Liver (tissue), 9 donors: ENCODE results near the gene GRB7. TPM values are rescaled to one million over a fixed set of nuclear protein-coding genes. Genes with fewer than 3 reads are reported as not detected.

Experiments
- DNase-seq: peaks from one replicate; pipeline ENCODE4 v3.0.0-alpha.2; 2017; ENCODE audit warnings: low spot score
- H3K27ac ChIP-seq, 2 donors: one replicate each; pipeline ENCODE4 v1.7.0; 2013; ENCODE audit warnings: inconsistent platforms in 2 of 2, low read length in 2 of 2, control low read depth in 1 of 2, low read depth in 1 of 2, mild to moderate bottlenecking in 1 of 2
- H3K27me3 ChIP-seq, 4 donors: one replicate each; pipeline versions ENCODE4 v1.6.1 to v1.7.0; 2013; ENCODE audit warnings: low read length in 3 of 4, inconsistent platforms in 1 of 4, mild to moderate bottlenecking in 1 of 4, moderate library complexity in 1 of 4; ENCODE audit not compliant: control insufficient read depth in 4 of 4, insufficient read depth in 4 of 4
- H3K36me3 ChIP-seq, 4 donors: one replicate each; pipeline versions ENCODE4 v1.6.1 to v1.7.0; 2013; ENCODE audit warnings: low read length in 3 of 4, mild to moderate bottlenecking in 3 of 4, low read depth in 1 of 4, moderate library complexity in 1 of 4; ENCODE audit not compliant: control insufficient read depth in 4 of 4, insufficient read depth in 3 of 4
- H3K4me1 ChIP-seq, 4 donors: one replicate each; pipeline versions ENCODE4 v1.6.1 to v1.7.0; 2013; ENCODE audit warnings: low read length in 3 of 4, mild to moderate bottlenecking in 3 of 4, moderate library complexity in 1 of 4; ENCODE audit not compliant: control insufficient read depth in 4 of 4, insufficient read depth in 4 of 4
- H3K4me3 ChIP-seq, 3 donors: one replicate each; pipeline versions ENCODE4 v1.6.1 to v1.7.0; 2013; ENCODE audit warnings: low read length in 3 of 3, control low read depth in 1 of 3, low read depth in 1 of 3, mild to moderate bottlenecking in 1 of 3
- H3K9ac ChIP-seq, 2 donors: one replicate each; pipeline ENCODE4 v1.7.0; 2013; ENCODE audit warnings: low read length in 2 of 2, mild to moderate bottlenecking in 2 of 2, moderate library complexity in 2 of 2, control low read depth in 1 of 2, low read depth in 1 of 2
- H3K9me3 ChIP-seq, 4 donors: one replicate each; pipeline versions ENCODE4 v1.6.1 to v1.7.0; 2013; ENCODE audit warnings: low read length in 3 of 4; ENCODE audit not compliant: control insufficient read depth in 4 of 4
- FOXA2 ChIP-seq: IDR thresholded peaks from 2 replicates; pipeline ENCODE4 v1.6.1; 2016; ENCODE audit warnings: antibody characterized with exemption
- HNF4A ChIP-seq, 2 donors: conservative IDR thresholded peaks; 2 replicates each; pipeline ENCODE4 v1.6.1; 2016; ENCODE audit warnings: antibody characterized with exemption in 2 of 2, mild to moderate bottlenecking in 2 of 2
- HNF4G ChIP-seq: IDR thresholded peaks from 2 replicates; pipeline ENCODE4 v1.6.1; 2016; ENCODE audit warnings: antibody characterized with exemption
- JUND ChIP-seq, 2 donors: IDR thresholded peaks; 2 replicates each; pipeline ENCODE4 v1.6.1; 2016; ENCODE audit warnings: antibody characterized with exemption in 2 of 2
- MAX ChIP-seq: IDR thresholded peaks from 2 replicates; pipeline ENCODE4 v1.6.1; 2016; ENCODE audit warnings: antibody characterized with exemption
- REST ChIP-seq: IDR thresholded peaks from 2 replicates; pipeline ENCODE4 v1.6.1; 2016; ENCODE audit warnings: antibody characterized with exemption, mild to moderate bottlenecking
- RXRA ChIP-seq, 2 donors: IDR thresholded peaks; 2 replicates each; pipeline ENCODE4 v1.6.1; 2017 to 2018; ENCODE audit warnings: antibody characterized with exemption in 2 of 2, mild to moderate bottlenecking in 1 of 2
- SP1 ChIP-seq: IDR thresholded peaks from 2 replicates; pipeline ENCODE4 v1.6.1; 2018; ENCODE audit warnings: antibody characterized with exemption, mild to moderate bottlenecking
- TAF1 ChIP-seq: conservative IDR thresholded peaks from 2 replicates; pipeline ENCODE4 v1.6.1; 2016; ENCODE audit warnings: antibody characterized with exemption, mild to moderate bottlenecking
- YY1 ChIP-seq: IDR thresholded peaks from 2 replicates; pipeline ENCODE4 v1.6.1; 2016; ENCODE audit warnings: antibody characterized with exemption, mild to moderate bottlenecking
- WGBS: extraction: QIAGEN DNeasy Blood & Tissue Kit; methylation state at CpG from one replicate; pipeline ENCODE4 v1.1.7; 2013; 5-methylcytosine and 5-hydroxymethylcytosine counted together
- polyA plus RNA-seq, 2 donors: library from polyadenylated mRNA; stranded (reverse) in 1 of 2; unstranded in 1 of 2; fragments of 200-250 nt in 1 of 2; fragments of >200 nt in 1 of 2; fragmentation: Nextera tagmentation in 1 of 2; extraction: Ambion mirVana in 1 of 2; gene quantifications; one replicate each; pipeline versions ENCODE4 v1.2.1 to v1.2.3, GENCODE V29; 2013 to 2015
- total RNA-seq, 2 donors: library from RNA; depleted of rRNA; stranded (reverse); fragments of >200 nt; gene quantifications; one replicate each; pipeline ENCODE4 v1.2.3, GENCODE V29; 2014
- TF ChIP-seq, protein P1 (sequence below): IDR thresholded peaks from 2 replicates; pipeline ENCODE4 v1.6.1; 2016; ENCODE audit warnings: antibody characterized with exemption
- donor health status: healthy.
- donor health status: healthy.
- donor health status: healthy.
- donor health status: healthy.
- donor health status: healthy.

The GRB7 gene
- total and polyA plus RNA-seq, 4 donors: 1.9 to 6.8 (median 2.5) TPM

DNA sequence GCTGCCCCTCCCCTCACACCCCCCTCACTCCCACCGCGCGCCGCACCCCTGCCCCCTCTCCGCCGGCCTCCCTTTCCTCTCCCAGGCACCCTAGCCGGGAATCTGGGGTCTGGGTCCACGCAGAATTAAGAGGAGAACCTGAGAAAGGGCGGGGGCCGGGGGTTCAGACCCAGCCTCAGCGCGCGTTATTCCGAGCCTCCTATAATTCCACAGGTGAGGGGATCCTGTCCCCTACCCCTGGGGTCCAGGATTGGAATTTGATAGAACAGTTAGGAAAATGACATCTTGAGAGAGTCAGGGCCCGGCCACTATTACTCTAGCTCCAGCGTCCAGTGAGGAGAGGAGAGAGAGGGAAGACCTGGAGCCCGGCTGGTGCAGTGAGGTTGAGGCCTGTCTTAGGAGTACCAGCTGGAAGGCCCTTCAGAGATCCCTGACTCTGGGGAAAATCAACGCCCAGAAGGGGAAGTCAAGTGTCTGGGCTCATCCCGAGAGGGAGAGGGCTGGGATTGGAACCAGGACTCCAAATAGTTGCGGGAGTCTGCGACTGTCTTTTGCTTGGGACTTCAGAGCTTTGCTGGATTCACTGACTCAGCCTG, 17.3 kb downstream of the GRB7 start:
- TF ChIP-seq YY1 (no peak), MAX (no peak), FOXA2 (no peak), TAF1 (no peak), REST (no peak), RXRA (IDR thresholded peaks at IDR 0.05) (no peak)
- DNase-seq: no peak
- Histone ChIP-seq H3K4me1 (peaks cover under 1 to 15% (median 4%) of the 10 kb centered on the region in 4 donors), H3K4me3 (peak overlapping the region in 2 of 3 donors; percentile 72 to 88), H3K36me3 (no peaks in the 10 kb centered on the region), H3K9ac (peak overlapping the region in 1 of 2 donors; percentile 78), H3K27me3 (no peaks in the 10 kb centered on the region), H3K9me3 (no peaks in the 10 kb centered on the region), H3K27ac (peak overlapping the region; percentile 93 to 95)
- 45% methylated on average over 21 of the region's 21 CpGs for WGBS

GRCh38 chr17:39755554-39756379, 18.0 kb downstream of the GRB7 start:
- no peaks in the 10 kb centered on the region for H3K36me3 ChIP-seq
- H3K9ac ChIP-seq: no peak overlapping the region
- WGBS: 74% methylated on average over 18 of the region's 18 CpGs
- no peak for DNase-seq
- H3K4me3 ChIP-seq: no peak overlapping the region
- peaks cover 0 to 12% (median 3%) of the 10 kb centered on the region in 4 donors for H3K4me1 ChIP-seq
- no peaks in the 10 kb centered on the region for H3K27me3 ChIP-seq
- H3K27ac ChIP-seq: peak overlapping the region in 1 of 2 donors; percentile 93
- no peak for TF ChIP-seq JUND (IDR thresholded peaks at IDR 0.05)
- TF ChIP-seq FOXA2: no peak
- TF ChIP-seq RXRA (IDR thresholded peaks at IDR 0.05): no peak
- no peak for TF ChIP-seq SP1
- TF ChIP-seq, protein P1, sequence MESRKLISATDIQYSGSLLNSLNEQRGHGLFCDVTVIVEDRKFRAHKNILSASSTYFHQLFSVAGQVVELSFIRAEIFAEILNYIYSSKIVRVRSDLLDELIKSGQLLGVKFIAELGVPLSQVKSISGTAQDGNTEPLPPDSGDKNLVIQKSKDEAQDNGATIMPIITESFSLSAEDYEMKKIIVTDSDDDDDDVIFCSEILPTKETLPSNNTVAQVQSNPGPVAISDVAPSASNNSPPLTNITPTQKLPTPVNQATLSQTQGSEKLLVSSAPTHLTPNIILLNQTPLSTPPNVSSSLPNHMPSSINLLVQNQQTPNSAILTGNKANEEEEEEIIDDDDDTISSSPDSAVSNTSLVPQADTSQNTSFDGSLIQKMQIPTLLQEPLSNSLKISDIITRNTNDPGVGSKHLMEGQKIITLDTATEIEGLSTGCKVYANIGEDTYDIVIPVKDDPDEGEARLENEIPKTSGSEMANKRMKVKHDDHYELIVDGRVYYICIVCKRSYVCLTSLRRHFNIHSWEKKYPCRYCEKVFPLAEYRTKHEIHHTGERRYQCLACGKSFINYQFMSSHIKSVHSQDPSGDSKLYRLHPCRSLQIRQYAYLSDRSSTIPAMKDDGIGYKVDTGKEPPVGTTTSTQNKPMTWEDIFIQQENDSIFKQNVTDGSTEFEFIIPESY: no peak
- TF ChIP-seq YY1: no peak
- TF ChIP-seq HNF4G: no peak
- no peak for TF ChIP-seq HNF4A (conservative IDR thresholded peaks at IDR 0.05)
- no peaks in the 10 kb centered on the region for H3K9me3 ChIP-seq
